ENCODE data around the gene IL36A.

DNA sequence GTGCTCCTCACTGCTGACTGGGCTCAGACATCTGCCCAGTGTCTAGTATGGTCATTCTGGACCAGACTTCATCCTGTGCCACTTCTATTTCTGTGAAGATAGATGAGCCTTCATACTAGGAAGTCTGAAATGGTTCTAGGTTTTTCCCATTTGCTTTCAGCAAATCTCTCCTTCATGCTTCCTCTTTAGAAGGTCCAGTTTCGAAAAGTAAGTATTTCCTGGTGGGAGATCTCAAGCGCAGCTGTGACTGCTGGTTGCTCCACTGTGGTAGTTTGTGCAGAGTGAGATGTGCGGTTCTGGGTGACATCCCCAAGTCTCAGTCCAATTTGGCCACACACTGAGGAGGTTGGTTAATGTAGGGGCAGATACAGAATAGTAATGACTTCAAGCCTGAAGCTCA, 33.0 kb downstream of the IL36A start:
- TF ChIP-seq, protein P1, sequence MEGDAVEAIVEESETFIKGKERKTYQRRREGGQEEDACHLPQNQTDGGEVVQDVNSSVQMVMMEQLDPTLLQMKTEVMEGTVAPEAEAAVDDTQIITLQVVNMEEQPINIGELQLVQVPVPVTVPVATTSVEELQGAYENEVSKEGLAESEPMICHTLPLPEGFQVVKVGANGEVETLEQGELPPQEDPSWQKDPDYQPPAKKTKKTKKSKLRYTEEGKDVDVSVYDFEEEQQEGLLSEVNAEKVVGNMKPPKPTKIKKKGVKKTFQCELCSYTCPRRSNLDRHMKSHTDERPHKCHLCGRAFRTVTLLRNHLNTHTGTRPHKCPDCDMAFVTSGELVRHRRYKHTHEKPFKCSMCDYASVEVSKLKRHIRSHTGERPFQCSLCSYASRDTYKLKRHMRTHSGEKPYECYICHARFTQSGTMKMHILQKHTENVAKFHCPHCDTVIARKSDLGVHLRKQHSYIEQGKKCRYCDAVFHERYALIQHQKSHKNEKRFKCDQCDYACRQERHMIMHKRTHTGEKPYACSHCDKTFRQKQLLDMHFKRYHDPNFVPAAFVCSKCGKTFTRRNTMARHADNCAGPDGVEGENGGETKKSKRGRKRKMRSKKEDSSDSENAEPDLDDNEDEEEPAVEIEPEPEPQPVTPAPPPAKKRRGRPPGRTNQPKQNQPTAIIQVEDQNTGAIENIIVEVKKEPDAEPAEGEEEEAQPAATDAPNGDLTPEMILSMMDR (IDR thresholded peaks at IDR 0.05), result no peak
- TF ChIP-seq POLR2A (IDR thresholded peaks at IDR 0.05) (no peak), POLR2AphosphoS5 (IDR thresholded peaks at IDR 0.05) (no peak)
